Stomach (tissue), 4 donors: ENCODE results near the gene PARD3.

ENCODE experiments used
- POLR2A ChIP-seq, 4 donors: fragments of 450-650 bp; IDR thresholded peaks; one replicate each; pipeline ENCODE4 v1.6.1; 2016; ENCODE audit warnings: antibody characterized with exemption in 4 of 4, control low read depth in 2 of 4, mild to moderate bottlenecking in 1 of 4, moderate library complexity in 1 of 4
- TF ChIP-seq, protein P1 (sequence below), 7 experiments: fragments of 450-650 bp in 4 of 7; fragments of 200-600 bp in 3 of 7; sonication (generic) in 3 of 7; IDR thresholded peaks; one replicate each; pipeline ENCODE4 v1.5.1; 2016 to 2019; ENCODE audit warnings: antibody characterized with exemption in 7 of 7, control low read depth in 2 of 7, mild to moderate bottlenecking in 1 of 7

- TF ChIP-seq, protein P1, sequence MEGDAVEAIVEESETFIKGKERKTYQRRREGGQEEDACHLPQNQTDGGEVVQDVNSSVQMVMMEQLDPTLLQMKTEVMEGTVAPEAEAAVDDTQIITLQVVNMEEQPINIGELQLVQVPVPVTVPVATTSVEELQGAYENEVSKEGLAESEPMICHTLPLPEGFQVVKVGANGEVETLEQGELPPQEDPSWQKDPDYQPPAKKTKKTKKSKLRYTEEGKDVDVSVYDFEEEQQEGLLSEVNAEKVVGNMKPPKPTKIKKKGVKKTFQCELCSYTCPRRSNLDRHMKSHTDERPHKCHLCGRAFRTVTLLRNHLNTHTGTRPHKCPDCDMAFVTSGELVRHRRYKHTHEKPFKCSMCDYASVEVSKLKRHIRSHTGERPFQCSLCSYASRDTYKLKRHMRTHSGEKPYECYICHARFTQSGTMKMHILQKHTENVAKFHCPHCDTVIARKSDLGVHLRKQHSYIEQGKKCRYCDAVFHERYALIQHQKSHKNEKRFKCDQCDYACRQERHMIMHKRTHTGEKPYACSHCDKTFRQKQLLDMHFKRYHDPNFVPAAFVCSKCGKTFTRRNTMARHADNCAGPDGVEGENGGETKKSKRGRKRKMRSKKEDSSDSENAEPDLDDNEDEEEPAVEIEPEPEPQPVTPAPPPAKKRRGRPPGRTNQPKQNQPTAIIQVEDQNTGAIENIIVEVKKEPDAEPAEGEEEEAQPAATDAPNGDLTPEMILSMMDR (IDR thresholded peaks at IDR 0.05), result no peak
- TF ChIP-seq POLR2A (IDR thresholded peaks at IDR 0.05), result no peak
Observed at GRCh38 chr10:34677132-34677531, 138.0 kb downstream of the PARD3 start.
